Measurements from ENCODE around the gene SLC35G2. TPM values are rescaled to one million over a fixed set of nuclear protein-coding genes. Genes with fewer than 3 reads are reported as not detected.

SLC35G2 gene
- total and polyA plus RNA-seq, 4 donors: 3.6 to 9.1 (median 5.7) TPM

GRCh38 chr3:136780741-136781140 is 38.2 kb upstream of the SLC35G2 start:
- ATAC-seq (ENCODE audit: insufficient read depth, low FRiP score): no peak
- Histone ChIP-seq H3K27me3 (ENCODE audit: control insufficient read depth in 3 of 3, insufficient read depth in 3 of 3, low read length in 2 of 3) (peaks cover 0 to 2% (median 0%) of the 10 kb centered on the region in 3 donors), H3K9me3 (ENCODE audit: control insufficient read depth in 4 of 4, insufficient read depth in 3 of 4, low read length in 3 of 4) (no peaks in the 10 kb centered on the region), H3K27ac (ENCODE audit: low read depth in 1 of 2, low read length in 1 of 2) (no peak overlapping the region), H3K9ac (ENCODE audit: insufficient read depth in 1 of 2, low read length in 2 of 2) (no peak overlapping the region), H3K4me3 (no peak overlapping the region), H3K4me1 (ENCODE audit: control insufficient read depth in 5 of 5, insufficient read depth in 5 of 5, low read length in 5 of 5) (peaks cover 0 to 9% (median 0%) of the 10 kb centered on the region in 5 donors), H3K36me3 (ENCODE audit: control insufficient read depth in 4 of 4, insufficient read depth in 4 of 4, low read length in 4 of 4) (no peaks in the 10 kb centered on the region)
- 88 to 94% methylated on average over 4 of the region's 4 CpGs for WGBS, 2 donors
- peak; percentile 71 to 96 (median 91) for DNase-seq
- TF ChIP-seq CTCF (IDR thresholded peaks at IDR 0.05; ENCODE audit: control extremely low read depth, extremely low read depth): no peak

GRCh38 chr3:136783708-136784191 is 35.2 kb upstream of the SLC35G2 start:
- no peak for ATAC-seq (ENCODE audit: insufficient read depth, low FRiP score)
- H3K27ac ChIP-seq (ENCODE audit: low read depth in 1 of 2, low read length in 1 of 2): no peak overlapping the region
- WGBS, 2 donors: 66 to 84% methylated on average over 5 of the region's 5 CpGs

GRCh38 chr3:136787349-136787748 is 31.6 kb upstream of the SLC35G2 start:
- H3K27ac ChIP-seq (ENCODE audit: low read depth in 1 of 2, low read length in 1 of 2): peak overlapping the region in 1 of 2 donors; percentile 60
- H3K27me3 ChIP-seq (ENCODE audit: control insufficient read depth in 3 of 3, insufficient read depth in 3 of 3, low read length in 2 of 3): no peaks in the 10 kb centered on the region
- H3K9me3 ChIP-seq (ENCODE audit: control insufficient read depth in 4 of 4, insufficient read depth in 3 of 4, low read length in 3 of 4): no peaks in the 10 kb centered on the region
- peak in 2 of 3 donors; percentile 36 to 56 for DNase-seq
- H3K36me3 ChIP-seq (ENCODE audit: control insufficient read depth in 4 of 4, insufficient read depth in 4 of 4, low read length in 4 of 4): no peaks in the 10 kb centered on the region
- 22 to 40% methylated on average over 2 of the region's 2 CpGs for WGBS, 2 donors
- H3K4me3 ChIP-seq: no peak overlapping the region
- H3K9ac ChIP-seq (ENCODE audit: insufficient read depth in 1 of 2, low read length in 2 of 2): no peak overlapping the region
- TF ChIP-seq CTCF (IDR thresholded peaks at IDR 0.05; ENCODE audit: control extremely low read depth, extremely low read depth): no peak
- peaks cover 0 to 15% (median 0%) of the 10 kb centered on the region in 5 donors for H3K4me1 ChIP-seq (ENCODE audit: control insufficient read depth in 5 of 5, insufficient read depth in 5 of 5, low read length in 5 of 5)
- ATAC-seq (ENCODE audit: insufficient read depth, low FRiP score): no peak

More at GRCh38 chr3:136783708-136784191, 35.2 kb upstream of the SLC35G2 start:
- Histone ChIP-seq H3K4me1 (ENCODE audit: control insufficient read depth in 5 of 5, insufficient read depth in 5 of 5, low read length in 5 of 5) (peaks cover 0 to 22% (median 0%) of the 10 kb centered on the region in 5 donors), H3K9me3 (ENCODE audit: control insufficient read depth in 4 of 4, insufficient read depth in 3 of 4, low read length in 3 of 4) (no peaks in the 10 kb centered on the region), H3K9ac (ENCODE audit: insufficient read depth in 1 of 2, low read length in 2 of 2) (no peak overlapping the region), H3K27me3 (ENCODE audit: control insufficient read depth in 3 of 3, insufficient read depth in 3 of 3, low read length in 2 of 3) (no peaks in the 10 kb centered on the region), H3K4me3 (no peak overlapping the region), H3K36me3 (ENCODE audit: control insufficient read depth in 4 of 4, insufficient read depth in 4 of 4, low read length in 4 of 4) (no peaks in the 10 kb centered on the region)
- peak in 2 of 3 donors; percentile 11 to 19 for DNase-seq
- no peak for TF ChIP-seq CTCF (IDR thresholded peaks at IDR 0.05; ENCODE audit: control extremely low read depth, extremely low read depth)

GRCh38 chr3:136788154-136788553 is 30.8 kb upstream of the SLC35G2 start:
- TF ChIP-seq CTCF (IDR thresholded peaks at IDR 0.05; ENCODE audit: control extremely low read depth, extremely low read depth): no peak
- 83 to 84% methylated on average over 1 of the region's 1 CpG for WGBS, 2 donors
- ATAC-seq (ENCODE audit: insufficient read depth, low FRiP score): no peak

More at GRCh38 chr3:136788154-136788553, 30.8 kb upstream of the SLC35G2 start:
- Histone ChIP-seq H3K4me3 (no peak overlapping the region), H3K9me3 (ENCODE audit: control insufficient read depth in 4 of 4, insufficient read depth in 3 of 4, low read length in 3 of 4) (no peaks in the 10 kb centered on the region), H3K9ac (ENCODE audit: insufficient read depth in 1 of 2, low read length in 2 of 2) (no peak overlapping the region), H3K27me3 (ENCODE audit: control insufficient read depth in 3 of 3, insufficient read depth in 3 of 3, low read length in 2 of 3) (no peaks in the 10 kb centered on the region), H3K36me3 (ENCODE audit: control insufficient read depth in 4 of 4, insufficient read depth in 4 of 4, low read length in 4 of 4) (no peaks in the 10 kb centered on the region), H3K27ac (ENCODE audit: low read depth in 1 of 2, low read length in 1 of 2) (no peak overlapping the region), H3K4me1 (ENCODE audit: control insufficient read depth in 5 of 5, insufficient read depth in 5 of 5, low read length in 5 of 5) (peaks cover 0 to 15% (median 0%) of the 10 kb centered on the region in 5 donors)
- no peak for DNase-seq
